Type B pancreatic cell (in vitro differentiated cells): Measurements from ENCODE around the gene LRMDA. TPM values are rescaled to one million over a fixed set of nuclear protein-coding genes. Genes with fewer than 3 reads are reported as not detected.

Source experiments
- DNase-seq: peaks from one replicate; pipeline ENCODE4 v3.0.0; 2021; ENCODE audit warnings: mixed read lengths; ENCODE audit not compliant: unreplicated experiment; ENCODE audit errors: extremely low spot score
- H3K27ac Mint-ChIP-seq: 2 replicates; pipeline ENCODE4 v1.8.0; 2021; ENCODE audit warnings: mild to moderate bottlenecking, mixed read lengths
- H3K27me3 Mint-ChIP-seq: 2 replicates; pipeline ENCODE4 v1.8.0; 2021; ENCODE audit warnings: mixed read lengths
- H3K36me3 Mint-ChIP-seq: 2 replicates; pipeline ENCODE4 v1.8.0; 2021; ENCODE audit warnings: mixed read lengths
- H3K4me1 Mint-ChIP-seq: one replicate; pipeline ENCODE4 v1.8.0; 2021; ENCODE audit warnings: mixed read lengths; ENCODE audit not compliant: unreplicated experiment
- H3K4me3 Mint-ChIP-seq: 2 replicates; pipeline ENCODE4 v1.8.0; 2021; ENCODE audit warnings: mild to moderate bottlenecking, mixed read lengths
- H3K9me3 Mint-ChIP-seq: 2 replicates; pipeline ENCODE4 v1.8.0; 2021; ENCODE audit warnings: mixed read lengths
- total RNA-seq: library from RNA; stranded (reverse); gene quantifications from 2 replicates; pipeline ENCODE4 v1.2.1, GENCODE V29; 2021; ENCODE audit warnings: low replicate concordance
- TF ChIP-seq, protein P1 (sequence below): fragments of 200-600 bp; sonication (generic); conservative IDR thresholded peaks from 2 replicates; pipeline ENCODE4 v1.5.0; 2021; ENCODE audit warnings: antibody characterized with exemption, mild to moderate bottlenecking

The LRMDA gene
- total RNA-seq, 1 donor from 2014 or later: 2.0 TPM

DNA sequence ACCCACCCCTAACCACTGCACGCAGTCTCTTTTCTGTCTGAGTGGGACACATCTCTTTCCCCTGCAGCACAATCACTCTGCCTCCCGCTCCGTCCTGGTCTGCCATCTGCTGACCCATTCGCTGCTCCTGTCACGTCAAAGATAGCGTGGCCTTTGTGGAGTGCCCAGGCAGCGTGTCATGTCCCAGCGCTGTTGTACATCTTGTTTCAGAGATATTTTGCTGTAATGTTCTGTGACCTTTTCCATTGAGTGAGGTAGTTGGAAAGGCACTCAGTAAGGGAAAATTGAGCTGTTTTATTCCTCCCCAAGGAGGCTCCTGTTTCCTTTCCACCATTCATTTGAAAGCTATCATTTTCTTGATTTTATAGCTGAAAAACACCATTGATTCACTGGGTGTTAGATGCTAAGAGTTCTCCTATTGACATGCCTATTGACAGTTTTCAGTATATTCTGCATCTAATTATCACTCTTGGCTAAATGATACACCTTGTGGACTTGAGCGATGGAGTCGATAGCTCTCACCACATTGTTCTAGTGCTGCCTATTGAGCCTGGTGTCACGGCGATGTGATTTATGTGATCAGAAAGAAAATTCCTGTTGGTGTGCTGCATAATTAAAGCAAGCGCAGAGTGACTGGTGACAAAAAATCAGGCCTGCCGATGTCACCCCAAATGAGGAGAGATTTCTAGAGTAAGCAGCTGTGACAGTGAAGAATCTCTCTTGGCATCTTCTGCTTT lies 372.6 kb downstream of the LRMDA start:
- H3K4me1 Mint-ChIP-seq: peaks cover 25% of the 10 kb centered on the region
- H3K4me3 Mint-ChIP-seq: no peak overlapping the region
- peaks cover 28% of the 10 kb centered on the region for H3K27me3 Mint-ChIP-seq
- no peaks in the 10 kb centered on the region for H3K36me3 Mint-ChIP-seq
- TF ChIP-seq, protein P1, sequence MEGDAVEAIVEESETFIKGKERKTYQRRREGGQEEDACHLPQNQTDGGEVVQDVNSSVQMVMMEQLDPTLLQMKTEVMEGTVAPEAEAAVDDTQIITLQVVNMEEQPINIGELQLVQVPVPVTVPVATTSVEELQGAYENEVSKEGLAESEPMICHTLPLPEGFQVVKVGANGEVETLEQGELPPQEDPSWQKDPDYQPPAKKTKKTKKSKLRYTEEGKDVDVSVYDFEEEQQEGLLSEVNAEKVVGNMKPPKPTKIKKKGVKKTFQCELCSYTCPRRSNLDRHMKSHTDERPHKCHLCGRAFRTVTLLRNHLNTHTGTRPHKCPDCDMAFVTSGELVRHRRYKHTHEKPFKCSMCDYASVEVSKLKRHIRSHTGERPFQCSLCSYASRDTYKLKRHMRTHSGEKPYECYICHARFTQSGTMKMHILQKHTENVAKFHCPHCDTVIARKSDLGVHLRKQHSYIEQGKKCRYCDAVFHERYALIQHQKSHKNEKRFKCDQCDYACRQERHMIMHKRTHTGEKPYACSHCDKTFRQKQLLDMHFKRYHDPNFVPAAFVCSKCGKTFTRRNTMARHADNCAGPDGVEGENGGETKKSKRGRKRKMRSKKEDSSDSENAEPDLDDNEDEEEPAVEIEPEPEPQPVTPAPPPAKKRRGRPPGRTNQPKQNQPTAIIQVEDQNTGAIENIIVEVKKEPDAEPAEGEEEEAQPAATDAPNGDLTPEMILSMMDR: no peak
- no peak overlapping the region for H3K27ac Mint-ChIP-seq
- no peaks in the 10 kb centered on the region for H3K9me3 Mint-ChIP-seq
- DNase-seq: no peak

DNA sequence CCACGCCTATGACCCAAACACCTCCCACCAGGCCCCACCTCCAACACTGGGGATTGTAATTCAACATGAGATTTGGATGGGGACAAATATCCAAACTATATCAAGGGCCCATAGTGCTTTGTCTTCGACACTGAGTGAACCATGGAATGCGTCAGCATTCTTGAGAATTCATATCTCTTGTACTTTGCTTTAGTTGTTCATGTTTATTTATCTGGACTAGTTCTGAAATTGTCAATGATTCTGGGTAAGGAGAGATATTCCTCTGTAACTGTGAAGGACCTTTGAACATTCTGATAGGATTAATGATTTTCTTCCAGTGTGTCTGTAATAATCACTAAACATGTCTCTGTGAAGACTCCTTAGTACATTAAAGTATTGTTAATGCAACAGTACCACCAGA lies 374.8 kb downstream of the LRMDA start:
- Mint-ChIP-seq H3K4me1 (peaks cover 25% of the 10 kb centered on the region), H3K27me3 (peaks cover 41% of the 10 kb centered on the region)

DNA sequence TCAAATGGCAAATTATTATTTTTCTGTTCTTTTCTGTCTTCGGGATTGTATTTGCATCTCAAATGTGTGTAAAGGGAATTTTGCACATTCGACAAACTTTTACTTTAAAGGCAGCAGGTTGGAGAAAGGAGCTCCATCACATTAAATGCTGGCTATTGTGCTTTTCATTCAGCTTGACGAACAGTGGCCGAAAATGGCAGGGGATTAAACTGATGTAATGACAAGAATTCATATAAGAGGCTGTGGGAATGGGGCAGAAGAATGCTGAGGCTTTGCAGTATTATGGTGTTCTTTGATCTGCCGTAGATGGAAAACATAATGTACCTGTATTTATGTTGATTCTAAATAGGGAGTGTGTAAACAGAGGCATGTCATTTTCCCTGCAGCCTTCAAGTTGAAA lies 376.0 kb downstream of the LRMDA start:
- TF ChIP-seq, protein P1: no peak
- no peak for DNase-seq
- Mint-ChIP-seq H3K4me3 (no peak overlapping the region), H3K9me3 (peaks cover 2% of the 10 kb centered on the region), H3K27ac (no peak overlapping the region), H3K36me3 (no peaks in the 10 kb centered on the region), H3K27me3 (peaks cover 42% of the 10 kb centered on the region), H3K4me1 (peaks cover 25% of the 10 kb centered on the region)

More for the DNA sequence above, 374.8 kb downstream of the LRMDA start:
- DNase-seq: no peak
- H3K36me3 Mint-ChIP-seq: no peaks in the 10 kb centered on the region
- no peak overlapping the region for H3K4me3 Mint-ChIP-seq
- no peak overlapping the region for H3K27ac Mint-ChIP-seq
- TF ChIP-seq, protein P1: no peak
- no peaks in the 10 kb centered on the region for H3K9me3 Mint-ChIP-seq

DNA sequence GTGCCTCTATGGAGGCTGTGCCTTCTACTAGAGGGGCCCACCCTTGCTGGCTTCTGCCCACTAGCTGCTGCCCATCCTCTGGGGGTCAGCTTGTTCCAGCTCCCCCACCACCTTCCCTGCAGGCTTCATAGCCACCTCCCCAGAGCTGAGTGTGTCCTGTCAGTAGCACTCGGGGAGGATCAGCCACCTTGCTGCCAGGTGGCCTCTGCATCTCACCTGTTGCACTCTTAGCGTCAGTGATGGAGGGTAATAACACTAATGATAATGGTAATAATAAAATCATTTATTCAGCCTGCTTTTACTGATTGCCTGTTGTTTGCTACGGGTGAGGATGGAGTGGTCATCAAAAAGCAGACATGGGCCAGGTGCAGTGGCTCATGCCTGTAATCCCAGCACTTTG lies 377.6 kb downstream of the LRMDA start:
- Mint-ChIP-seq H3K36me3 (no peaks in the 10 kb centered on the region), H3K4me1 (peaks cover 19% of the 10 kb centered on the region), H3K27me3 (peaks cover 45% of the 10 kb centered on the region), H3K9me3 (peaks cover 8% of the 10 kb centered on the region), H3K27ac (no peak overlapping the region), H3K4me3 (no peak overlapping the region)
- no peak for DNase-seq
- TF ChIP-seq, protein P1: no peak

DNA sequence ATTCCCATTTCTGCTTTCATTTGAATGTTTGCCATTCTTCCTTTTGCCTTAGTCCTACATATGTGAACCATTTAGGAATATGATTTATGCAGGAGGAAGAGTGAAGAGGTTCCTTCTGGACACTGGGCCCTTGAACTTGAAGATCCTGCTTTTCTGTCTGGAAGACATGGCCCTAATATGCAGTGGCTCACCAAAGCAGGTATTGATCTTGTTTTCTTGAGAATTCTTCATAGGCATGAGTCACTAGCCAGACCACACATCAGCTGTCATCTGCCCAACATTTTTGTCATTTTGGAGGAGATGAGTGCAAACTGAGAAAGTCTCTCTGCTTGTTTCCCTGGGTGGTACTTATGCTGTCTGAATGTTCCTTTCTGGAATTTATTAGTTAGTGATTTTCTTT lies 382.6 kb downstream of the LRMDA start:
- Mint-ChIP-seq H3K9me3 (peaks cover 8% of the 10 kb centered on the region), H3K4me3 (no peak overlapping the region)
- TF ChIP-seq, protein P1: no peak

More for the DNA sequence above, 382.6 kb downstream of the LRMDA start:
- Mint-ChIP-seq H3K27me3 (peaks cover 60% of the 10 kb centered on the region), H3K27ac (no peak overlapping the region), H3K4me1 (peaks cover 8% of the 10 kb centered on the region), H3K36me3 (no peaks in the 10 kb centered on the region)
- no peak for DNase-seq
